B cell (primary cell): ENCODE data around the gene BROX.
A peak's percentile ranks its signal among the peaks of the same experiment; 100 is the strongest.

Experiments used
- CTCF ChIP-seq: fragments of 200-600 bp; IDR thresholded peaks from one replicate; pipeline ENCODE4 v1.8.0; 2022; ENCODE audit warnings: antibody characterized with exemption, mild to moderate bottlenecking
- EZH2 ChIP-seq: IDR thresholded peaks from 2 replicates; pipeline ENCODE4 v1.6.1; 2012; ENCODE audit warnings: borderline replicate concordance, low read depth, mild to moderate bottlenecking, moderate library complexity, low read length; ENCODE audit not compliant: insufficient read depth, poor library complexity, severe bottlenecking

- TF ChIP-seq CTCF (peak; percentile 47), EZH2 (no peak)
Measured at GRCh38 chr1:222706815-222707214, 5.5 kb upstream of the BROX start.
